Ovary (tissue), 9 donors: ENCODE results near the gene FBP1. TPM values are rescaled to one million over a fixed set of nuclear protein-coding genes. Genes with fewer than 3 reads are reported as not detected.

Experiments
- DNase-seq, 5 donors: peaks; one replicate each; pipeline ENCODE4 v3.0.0-alpha.2; 2019 to 2020
- H3K27ac ChIP-seq, 2 donors: fragments of 200-600 bp; one replicate each; pipeline versions ENCODE4 v1.5.1 to v1.8.0; 2019 to 2022
- H3K27me3 ChIP-seq: fragments of 200-600 bp; one replicate; pipeline ENCODE4 v1.8.0; 2022
- H3K36me3 ChIP-seq: fragments of 200-600 bp; sonication (generic); one replicate; pipeline ENCODE4 v1.5.1; 2019
- H3K4me1 ChIP-seq: one replicate; pipeline ENCODE4 v1.8.1; 2013; ENCODE audit warnings: mild to moderate bottlenecking, moderate library complexity; ENCODE audit not compliant: insufficient read depth
- H3K4me3 ChIP-seq: fragments of 200-600 bp; sonication (generic); one replicate; pipeline ENCODE4 v1.5.1; 2017
- H3K9me3 ChIP-seq, 2 donors: fragments of 200-600 bp in 1 of 2; sonication (generic) in 1 of 2; one replicate each; pipeline versions ENCODE4 v1.5.1 to v1.8.1; 2013 to 2019; ENCODE audit warnings: mild to moderate bottlenecking in 1 of 2, moderate library complexity in 1 of 2
- CTCF ChIP-seq, 3 donors: fragments of 450-650 bp in 2 of 3; fragments of 200-600 bp in 1 of 3; IDR thresholded peaks; one replicate each; pipeline versions ENCODE4 v1.5.1 to v1.8.0; 2016 to 2022; ENCODE audit warnings: antibody characterized with exemption in 3 of 3, mild to moderate bottlenecking in 1 of 3
- EP300 ChIP-seq: sonication (generic); formaldehyde crosslinking; IDR thresholded peaks from one replicate; pipeline ENCODE4 v1.6.1; 2017; ENCODE audit warnings: antibody characterized with exemption
- POLR2A ChIP-seq: fragments of 450-650 bp; IDR thresholded peaks from one replicate; pipeline ENCODE4 v1.6.1; 2017; ENCODE audit warnings: antibody characterized with exemption, mild to moderate bottlenecking, moderate library complexity
- WGBS, 3 donors: extraction: QIAGEN DNeasy Blood & Tissue Kit in 1 of 3; methylation state at CpG; one replicate each; pipeline versions ENCODE4 v1.1.5 to v1.1.7; 2013 to 2017; 5-methylcytosine and 5-hydroxymethylcytosine counted together
- intact Hi-C, 4 donors: fragments of 100-400 bp; cut with DNase I; formaldehyde crosslinking; loops; one replicate each; pipeline versions ENCODE4 v1.11.0 to v1.15.1; 2022 to 2023
- polyA plus RNA-seq, 2 donors: library from polyadenylated mRNA; stranded (reverse); fragments of 200-250 nt in 1 of 2; fragments of 350-450 nt in 1 of 2; fragmentation: Illumina TruSeq in 1 of 2; extraction: RNeasy Lipid Tissue Mini Kit (QIAGEN cat#74804) in 1 of 2; gene quantifications; one replicate each; pipeline ENCODE4 v1.2.3, GENCODE V29; 2013 to 2014
- total RNA-seq, 7 donors: library from RNA; depleted of rRNA in 2 of 7; stranded (reverse); fragments of >200 nt in 2 of 7; fragmentation: NEBNext Ultra II Directional in 3 of 7; extraction: Animal tissue kit (Norgen Biotek cat#: 25700) in 3 of 7; gene quantifications; one replicate each; pipeline versions ENCODE4 v1.1.0 to v1.2.4, GENCODE V29; 2016 to 2023
- donor health status: DM: no; HTN: no; CAD: no; lungs with moderate emphysema.
- donor health status: DM: no; HTN: no; CAD: no.
- donor health status: Bipolar disorder and iron deficiency.
- donor health status: DM: yes; HTN: yes; CAD: no.
- donor health status: DM: no; HTN: no; CAD: no.
- donor health status: DM: yes; HTN: yes; CAD: no.

The FBP1 gene
- total and polyA plus RNA-seq, 9 donors: 0.30 to 16.9 (median 2.9) TPM

GRCh38 chr9:94655739-94656138 lies 16.4 kb upstream of the FBP1 start:
- no peak for DNase-seq
- 33 to 57% (median 37%) methylated on average over 10 of the region's 10 CpGs for WGBS, 3 donors
- intact Hi-C loops: no loop called here
- Histone ChIP-seq H3K36me3 (no peaks in the 10 kb centered on the region), H3K9me3 (no peaks in the 10 kb centered on the region), H3K27ac (no peak overlapping the region), H3K4me1 (no peaks in the 10 kb centered on the region), H3K27me3 (no peaks in the 10 kb centered on the region), H3K4me3 (no peak overlapping the region)
- TF ChIP-seq CTCF (IDR thresholded peaks at IDR 0.05) (no peak), EP300 (no peak), POLR2A (no peak)

DNA sequence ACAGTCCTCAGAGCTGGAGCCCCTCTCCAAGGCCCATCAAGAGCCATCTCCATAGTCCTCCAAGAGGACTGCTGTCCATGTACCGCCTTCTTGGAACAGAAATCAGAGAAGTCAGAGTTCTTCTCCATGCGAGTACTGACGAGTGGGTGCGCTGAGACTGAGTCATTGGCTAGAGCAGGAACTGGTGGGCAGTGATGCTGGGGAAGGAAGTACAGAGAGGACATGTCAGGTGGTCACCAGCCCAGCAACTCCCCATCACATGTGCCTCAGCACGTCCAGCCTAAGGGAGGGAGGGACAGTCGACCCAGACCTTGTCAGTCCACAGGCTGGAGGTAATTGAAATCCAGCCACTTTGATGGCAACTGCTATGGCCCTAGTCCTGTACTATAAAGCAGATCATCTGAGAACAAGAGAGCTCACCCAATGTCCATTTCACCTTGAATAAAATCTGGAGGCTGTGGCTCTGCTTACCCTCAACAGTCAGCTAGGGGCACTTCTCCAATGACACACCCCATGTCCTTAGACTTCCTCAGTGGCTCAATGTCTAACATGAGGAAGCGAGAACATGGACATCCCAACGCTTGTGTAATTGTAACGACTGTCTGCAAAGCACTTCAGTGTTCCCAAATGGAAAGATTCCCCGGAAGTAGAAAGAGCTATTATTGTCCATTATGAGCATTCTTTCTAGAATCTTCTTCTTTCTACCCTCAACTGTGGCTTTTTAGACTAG lies 15.0 kb upstream of the FBP1 start:
- no peak for TF ChIP-seq EP300
- no peak for TF ChIP-seq CTCF (IDR thresholded peaks at IDR 0.05)
- TF ChIP-seq POLR2A: no peak
- intact Hi-C loops: no loop called here
- Histone ChIP-seq H3K36me3 (no peaks in the 10 kb centered on the region), H3K4me1 (no peaks in the 10 kb centered on the region), H3K27ac (no peak overlapping the region), H3K27me3 (no peaks in the 10 kb centered on the region), H3K9me3 (no peaks in the 10 kb centered on the region), H3K4me3 (no peak overlapping the region)
- 85 to 95% (median 87%) methylated on average over 10 of the region's 10 CpGs for WGBS, 3 donors
- DNase-seq: no peak

GRCh38 chr9:94650949-94651348 lies 11.6 kb upstream of the FBP1 start:
- 95 to 97% (median 96%) methylated on average over 4 of the region's 4 CpGs for WGBS, 3 donors
- Histone ChIP-seq H3K36me3 (no peaks in the 10 kb centered on the region), H3K4me1 (no peaks in the 10 kb centered on the region), H3K9me3 (no peaks in the 10 kb centered on the region), H3K27ac (no peak overlapping the region), H3K27me3 (no peaks in the 10 kb centered on the region), H3K4me3 (no peak overlapping the region)
- intact Hi-C loops: no loop called here
- TF ChIP-seq CTCF (IDR thresholded peaks at IDR 0.05) (no peak), POLR2A (no peak), EP300 (no peak)
- DNase-seq: no peak

- TF ChIP-seq EP300 (no peak), POLR2A (no peak), CTCF (IDR thresholded peaks at IDR 0.05) (no peak)
- WGBS, 3 donors: 58 to 62% (median 60%) methylated on average over 12 of the region's 12 CpGs
Measured at GRCh38 chr9:94649100-94649819, 9.9 kb upstream of the FBP1 start.

More at GRCh38 chr9:94649100-94649819, 9.9 kb upstream of the FBP1 start:
- no peaks in the 10 kb centered on the region for H3K9me3 ChIP-seq
- intact Hi-C loops: no loop called here
- H3K27ac ChIP-seq: no peak overlapping the region
- no peak overlapping the region for H3K4me3 ChIP-seq
- no peaks in the 10 kb centered on the region for H3K27me3 ChIP-seq
- DNase-seq: no peak
- no peaks in the 10 kb centered on the region for H3K36me3 ChIP-seq
- no peaks in the 10 kb centered on the region for H3K4me1 ChIP-seq
